Peyer's patch (tissue), 4 donors: Measurements from ENCODE around the gene SYTL2. TPM values are rescaled to one million over a fixed set of nuclear protein-coding genes. Genes with fewer than 3 reads are reported as not detected.

ENCODE experiments used
- DNase-seq, 3 donors: peaks; one replicate each; pipeline ENCODE4 v3.0.0-alpha.2; 2017 to 2019
- H3K27ac ChIP-seq, 4 donors: fragments of 200-600 bp; sonication (generic); one replicate each; pipeline ENCODE4 v1.5.1; 2016 to 2019
- H3K27me3 ChIP-seq, 2 donors: fragments of 200-600 bp; sonication (generic); one replicate each; pipeline ENCODE4 v1.5.1; 2019
- H3K36me3 ChIP-seq, 3 donors: fragments of 200-600 bp; sonication (generic); one replicate each; pipeline ENCODE4 v1.5.1; 2016 to 2019
- H3K4me1 ChIP-seq, 4 donors: fragments of 200-600 bp; sonication (generic); one replicate each; pipeline ENCODE4 v1.5.1; 2016 to 2019
- H3K4me3 ChIP-seq, 4 donors: fragments of 200-600 bp; sonication (generic); 1 replicate in 3 of 4; 2 replicates in 1 of 4; pipeline ENCODE4 v1.5.1; 2016 to 2019; ENCODE audit warnings: mild to moderate bottlenecking in 1 of 4
- H3K9me3 ChIP-seq, 4 donors: fragments of 200-600 bp; sonication (generic); one replicate each; pipeline ENCODE4 v1.5.1; 2016 to 2019; ENCODE audit warnings: mild to moderate bottlenecking in 1 of 4
- POLR2A ChIP-seq, 2 donors: fragments of 450-650 bp; IDR thresholded peaks; one replicate each; pipeline ENCODE4 v1.5.1; 2017; ENCODE audit warnings: antibody characterized with exemption in 2 of 2, mild to moderate bottlenecking in 2 of 2, moderate library complexity in 2 of 2
- total RNA-seq, 4 donors: library from RNA; depleted of rRNA; stranded (reverse); fragments of >200 nt; gene quantifications; one replicate each; pipeline ENCODE4 v1.1.0, GENCODE V29; 2016
- TF ChIP-seq, protein P1 (sequence below), 6 experiments: fragments of 450-650 bp in 4 of 6; fragments of 200-600 bp in 2 of 6; sonication (generic) in 1 of 6; IDR thresholded peaks; one replicate each; pipeline ENCODE4 v1.5.1; 2017 to 2019; ENCODE audit warnings: antibody characterized with exemption in 6 of 6, mild to moderate bottlenecking in 3 of 6, moderate library complexity in 1 of 6

The SYTL2 gene
- total RNA-seq, 4 donors from 2014 or later = 96.6 to 211 (median 125) TPM

DNA sequence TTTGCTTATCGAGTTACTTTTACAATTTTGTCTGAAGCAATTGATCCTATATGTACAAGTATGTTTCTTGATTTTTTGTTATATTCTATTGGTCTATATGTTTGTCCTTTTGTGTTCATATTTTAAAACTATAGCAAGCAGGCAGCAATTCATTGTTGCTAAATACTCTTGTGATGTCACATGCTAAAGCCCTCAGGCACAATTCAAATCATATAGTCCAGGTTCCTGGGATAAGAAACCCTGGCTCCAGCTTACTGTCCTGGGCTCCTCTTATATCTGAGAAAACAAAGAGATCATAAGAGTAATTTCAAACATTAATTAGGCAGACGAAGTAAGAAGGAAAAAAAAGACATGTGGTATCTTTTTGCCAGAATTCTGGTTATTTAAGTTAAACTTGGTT is 37.6 kb upstream of the SYTL2 start:
- TF ChIP-seq POLR2A (IDR thresholded peaks at IDR 0.05) = no peak
- TF ChIP-seq, protein P1, sequence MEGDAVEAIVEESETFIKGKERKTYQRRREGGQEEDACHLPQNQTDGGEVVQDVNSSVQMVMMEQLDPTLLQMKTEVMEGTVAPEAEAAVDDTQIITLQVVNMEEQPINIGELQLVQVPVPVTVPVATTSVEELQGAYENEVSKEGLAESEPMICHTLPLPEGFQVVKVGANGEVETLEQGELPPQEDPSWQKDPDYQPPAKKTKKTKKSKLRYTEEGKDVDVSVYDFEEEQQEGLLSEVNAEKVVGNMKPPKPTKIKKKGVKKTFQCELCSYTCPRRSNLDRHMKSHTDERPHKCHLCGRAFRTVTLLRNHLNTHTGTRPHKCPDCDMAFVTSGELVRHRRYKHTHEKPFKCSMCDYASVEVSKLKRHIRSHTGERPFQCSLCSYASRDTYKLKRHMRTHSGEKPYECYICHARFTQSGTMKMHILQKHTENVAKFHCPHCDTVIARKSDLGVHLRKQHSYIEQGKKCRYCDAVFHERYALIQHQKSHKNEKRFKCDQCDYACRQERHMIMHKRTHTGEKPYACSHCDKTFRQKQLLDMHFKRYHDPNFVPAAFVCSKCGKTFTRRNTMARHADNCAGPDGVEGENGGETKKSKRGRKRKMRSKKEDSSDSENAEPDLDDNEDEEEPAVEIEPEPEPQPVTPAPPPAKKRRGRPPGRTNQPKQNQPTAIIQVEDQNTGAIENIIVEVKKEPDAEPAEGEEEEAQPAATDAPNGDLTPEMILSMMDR (IDR thresholded peaks at IDR 0.05) = no peak
- DNase-seq = no peak
- H3K27me3 ChIP-seq = no peaks in the 10 kb centered on the region
- H3K4me3 ChIP-seq = no peak overlapping the region
- no peaks in the 10 kb centered on the region for H3K4me1 ChIP-seq
- H3K9me3 ChIP-seq = no peaks in the 10 kb centered on the region
- H3K27ac ChIP-seq = no peak overlapping the region
- no peaks in the 10 kb centered on the region for H3K36me3 ChIP-seq

GRCh38 chr11:85848006-85848405 is 37.1 kb upstream of the SYTL2 start:
- Histone ChIP-seq H3K9me3 (no peaks in the 10 kb centered on the region), H3K27me3 (no peaks in the 10 kb centered on the region), H3K4me1 (no peaks in the 10 kb centered on the region), H3K27ac (no peak overlapping the region), H3K4me3 (no peak overlapping the region), H3K36me3 (no peaks in the 10 kb centered on the region)
- DNase-seq = no peak
- TF ChIP-seq, protein P1 (IDR thresholded peaks at IDR 0.05) = no peak
- TF ChIP-seq POLR2A (IDR thresholded peaks at IDR 0.05) = no peak

DNA sequence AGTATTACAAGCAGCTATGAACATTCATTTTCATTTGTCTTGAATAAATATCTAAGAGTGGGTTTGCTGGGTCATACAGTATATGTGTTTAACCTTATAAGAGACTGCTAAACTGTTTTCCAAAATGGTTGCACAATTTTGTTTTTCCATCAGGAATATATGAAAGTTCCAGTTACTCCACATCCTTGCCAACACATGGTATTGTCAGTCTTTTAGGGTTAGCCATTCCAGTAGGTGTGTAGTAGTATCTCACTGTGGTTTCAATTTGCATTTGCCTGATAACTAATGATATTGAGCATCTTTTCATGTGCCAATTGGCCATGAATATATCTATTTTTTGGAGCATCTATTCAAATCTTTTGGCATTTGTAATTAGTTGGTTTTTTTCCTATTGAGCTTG is 36.5 kb upstream of the SYTL2 start:
- no peak for TF ChIP-seq POLR2A (IDR thresholded peaks at IDR 0.05)
- TF ChIP-seq, protein P1 (IDR thresholded peaks at IDR 0.05) = no peak
- Histone ChIP-seq H3K9me3 (no peaks in the 10 kb centered on the region), H3K27me3 (no peaks in the 10 kb centered on the region), H3K4me1 (no peaks in the 10 kb centered on the region), H3K27ac (no peak overlapping the region), H3K4me3 (no peak overlapping the region), H3K36me3 (no peaks in the 10 kb centered on the region)
- DNase-seq = no peak

DNA sequence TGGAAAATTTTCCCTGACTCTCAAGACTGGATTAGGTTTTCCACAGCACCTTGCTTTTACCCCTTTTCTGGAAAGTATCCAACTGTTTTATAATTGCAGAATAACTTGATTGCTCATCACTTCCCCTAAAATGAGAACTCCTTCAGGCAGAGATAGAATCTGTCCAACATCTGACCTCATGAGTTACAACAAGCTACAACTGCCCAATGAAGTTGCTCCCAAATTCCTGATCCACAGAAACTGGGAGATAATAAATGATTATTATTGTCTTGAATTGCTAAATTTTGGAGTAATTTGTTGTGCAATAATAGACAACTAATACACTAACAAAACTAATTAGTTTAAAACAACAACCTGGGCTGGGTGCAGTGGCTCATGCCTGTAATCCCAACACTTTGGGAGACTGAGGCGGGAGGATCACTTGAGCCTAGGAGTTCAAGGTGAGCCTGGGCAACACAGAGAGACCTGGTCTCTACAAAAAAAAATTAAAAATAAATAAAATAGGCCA is 34.2 kb upstream of the SYTL2 start:
- Histone ChIP-seq H3K27ac (no peak overlapping the region), H3K36me3 (no peaks in the 10 kb centered on the region), H3K27me3 (no peaks in the 10 kb centered on the region), H3K9me3 (no peaks in the 10 kb centered on the region), H3K4me3 (no peak overlapping the region), H3K4me1 (no peaks in the 10 kb centered on the region)
- TF ChIP-seq POLR2A (IDR thresholded peaks at IDR 0.05) = no peak
- TF ChIP-seq, protein P1 (IDR thresholded peaks at IDR 0.05) = no peak
- no peak for DNase-seq

GRCh38 chr11:85844439-85845123 is 33.6 kb upstream of the SYTL2 start:
- H3K27ac ChIP-seq = no peak overlapping the region
- H3K4me1 ChIP-seq = no peaks in the 10 kb centered on the region
- no peaks in the 10 kb centered on the region for H3K27me3 ChIP-seq
- no peak for DNase-seq
- TF ChIP-seq, protein P1 (IDR thresholded peaks at IDR 0.05) = no peak
- no peak for TF ChIP-seq POLR2A (IDR thresholded peaks at IDR 0.05)
- H3K36me3 ChIP-seq = no peaks in the 10 kb centered on the region
- no peak overlapping the region for H3K4me3 ChIP-seq
- H3K9me3 ChIP-seq = no peaks in the 10 kb centered on the region
